HL-60 (cell line): ENCODE measurements around the gene NTN3.
"Not testable (repeated sequence)": the region's sequence is repeated elsewhere in the genome, so short reads cannot be mapped to it uniquely, and the experiment has no call there.

Experiments used
- DNase-seq, 2 experiments: peaks; one replicate each; pipeline ENCODE4 v3.0.0-alpha.2; 2010 to 2020; ENCODE audit warnings: low read depth in 1 of 2, low spot score in 1 of 2
- H3K27ac ChIP-seq: fragments of 250-450 bp; sonication (Bioruptor Pico); replicated peaks from 2 replicates; pipeline ENCODE4 v1.5.1; 2020; ENCODE audit warnings: mild to moderate bottlenecking, moderate library complexity
- H3K27me3 ChIP-seq: fragments of 250-450 bp; sonication (Bioruptor Pico); 2 replicates; pipeline ENCODE4 v1.5.1; 2021; ENCODE audit warnings: mild to moderate bottlenecking, moderate library complexity; ENCODE audit not compliant: insufficient read depth, poor library complexity, severe bottlenecking
- H3K4me3 ChIP-seq: replicated peaks from 2 replicates; pipeline ENCODE4 v1.5.1; 2011; ENCODE audit warnings: mild to moderate bottlenecking, control low read depth, low read length; ENCODE audit not compliant: insufficient read depth
- GABPA ChIP-seq: IDR thresholded peaks from 2 replicates; pipeline ENCODE4 v1.6.1; 2012; ENCODE audit warnings: low read depth
- POLR2AphosphoS5 ChIP-seq: IDR thresholded peaks from 2 replicates; pipeline ENCODE4 v1.6.1; 2012; ENCODE audit warnings: low read depth
- SPI1 ChIP-seq: IDR thresholded peaks from 2 replicates; pipeline ENCODE4 v1.6.1; 2012; ENCODE audit warnings: low read depth, mild to moderate bottlenecking, borderline replicate concordance
- TF ChIP-seq, protein P1 (sequence below): IDR thresholded peaks from one replicate; pipeline ENCODE4 v1.5.1; 2011; ENCODE audit warnings: low read length, control low read depth, inconsistent platforms; ENCODE audit not compliant: insufficient read depth
- TF ChIP-seq, protein P2 (sequence below): IDR thresholded peaks from 2 replicates; pipeline ENCODE4 v1.6.1; 2012; ENCODE audit warnings: low read depth; ENCODE audit not compliant: insufficient replicate concordance

NTN3 gene

DNA sequence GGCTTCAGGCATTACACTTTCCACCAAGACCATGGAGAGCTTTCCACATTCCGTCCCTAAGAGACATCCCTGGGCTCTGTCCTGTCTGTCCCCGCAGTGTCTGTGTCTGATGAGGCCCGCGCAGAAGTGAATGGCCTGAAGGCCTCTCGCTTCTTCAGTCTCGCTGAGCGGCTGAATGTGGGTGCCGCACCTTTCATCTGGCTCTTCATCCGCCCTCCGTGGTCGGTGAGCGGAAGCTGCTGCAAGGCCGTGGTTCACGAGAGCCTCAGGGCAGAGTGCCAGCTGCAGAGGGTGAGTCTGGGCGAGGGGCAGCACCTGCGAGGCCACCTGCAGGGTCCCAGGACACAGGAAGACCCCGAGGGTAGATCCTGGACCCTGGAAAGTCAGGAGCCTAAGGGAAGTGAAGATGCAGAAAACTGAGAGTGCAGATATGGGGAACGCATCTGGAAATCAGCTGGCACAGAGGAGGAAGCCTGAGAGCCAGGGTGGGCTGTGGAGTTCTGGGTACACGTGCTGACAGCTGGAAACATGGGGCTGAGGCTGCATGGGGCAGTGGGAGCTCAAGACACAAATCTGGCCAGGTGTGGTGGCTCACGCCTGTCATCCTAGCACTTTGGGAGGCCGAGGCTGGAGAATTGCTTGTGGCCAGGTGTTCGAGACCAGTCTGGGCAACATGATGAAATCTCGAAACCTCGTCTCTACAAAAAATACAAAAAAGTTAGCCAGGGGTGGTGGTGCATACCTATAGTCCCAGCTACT is 33.9 kb upstream of the NTN3 start:
- TF ChIP-seq POLR2AphosphoS5 (no peak), GABPA (no peak), SPI1 (no peak)
- TF ChIP-seq, protein P1, sequence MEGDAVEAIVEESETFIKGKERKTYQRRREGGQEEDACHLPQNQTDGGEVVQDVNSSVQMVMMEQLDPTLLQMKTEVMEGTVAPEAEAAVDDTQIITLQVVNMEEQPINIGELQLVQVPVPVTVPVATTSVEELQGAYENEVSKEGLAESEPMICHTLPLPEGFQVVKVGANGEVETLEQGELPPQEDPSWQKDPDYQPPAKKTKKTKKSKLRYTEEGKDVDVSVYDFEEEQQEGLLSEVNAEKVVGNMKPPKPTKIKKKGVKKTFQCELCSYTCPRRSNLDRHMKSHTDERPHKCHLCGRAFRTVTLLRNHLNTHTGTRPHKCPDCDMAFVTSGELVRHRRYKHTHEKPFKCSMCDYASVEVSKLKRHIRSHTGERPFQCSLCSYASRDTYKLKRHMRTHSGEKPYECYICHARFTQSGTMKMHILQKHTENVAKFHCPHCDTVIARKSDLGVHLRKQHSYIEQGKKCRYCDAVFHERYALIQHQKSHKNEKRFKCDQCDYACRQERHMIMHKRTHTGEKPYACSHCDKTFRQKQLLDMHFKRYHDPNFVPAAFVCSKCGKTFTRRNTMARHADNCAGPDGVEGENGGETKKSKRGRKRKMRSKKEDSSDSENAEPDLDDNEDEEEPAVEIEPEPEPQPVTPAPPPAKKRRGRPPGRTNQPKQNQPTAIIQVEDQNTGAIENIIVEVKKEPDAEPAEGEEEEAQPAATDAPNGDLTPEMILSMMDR: no peak
- TF ChIP-seq, protein P2, sequence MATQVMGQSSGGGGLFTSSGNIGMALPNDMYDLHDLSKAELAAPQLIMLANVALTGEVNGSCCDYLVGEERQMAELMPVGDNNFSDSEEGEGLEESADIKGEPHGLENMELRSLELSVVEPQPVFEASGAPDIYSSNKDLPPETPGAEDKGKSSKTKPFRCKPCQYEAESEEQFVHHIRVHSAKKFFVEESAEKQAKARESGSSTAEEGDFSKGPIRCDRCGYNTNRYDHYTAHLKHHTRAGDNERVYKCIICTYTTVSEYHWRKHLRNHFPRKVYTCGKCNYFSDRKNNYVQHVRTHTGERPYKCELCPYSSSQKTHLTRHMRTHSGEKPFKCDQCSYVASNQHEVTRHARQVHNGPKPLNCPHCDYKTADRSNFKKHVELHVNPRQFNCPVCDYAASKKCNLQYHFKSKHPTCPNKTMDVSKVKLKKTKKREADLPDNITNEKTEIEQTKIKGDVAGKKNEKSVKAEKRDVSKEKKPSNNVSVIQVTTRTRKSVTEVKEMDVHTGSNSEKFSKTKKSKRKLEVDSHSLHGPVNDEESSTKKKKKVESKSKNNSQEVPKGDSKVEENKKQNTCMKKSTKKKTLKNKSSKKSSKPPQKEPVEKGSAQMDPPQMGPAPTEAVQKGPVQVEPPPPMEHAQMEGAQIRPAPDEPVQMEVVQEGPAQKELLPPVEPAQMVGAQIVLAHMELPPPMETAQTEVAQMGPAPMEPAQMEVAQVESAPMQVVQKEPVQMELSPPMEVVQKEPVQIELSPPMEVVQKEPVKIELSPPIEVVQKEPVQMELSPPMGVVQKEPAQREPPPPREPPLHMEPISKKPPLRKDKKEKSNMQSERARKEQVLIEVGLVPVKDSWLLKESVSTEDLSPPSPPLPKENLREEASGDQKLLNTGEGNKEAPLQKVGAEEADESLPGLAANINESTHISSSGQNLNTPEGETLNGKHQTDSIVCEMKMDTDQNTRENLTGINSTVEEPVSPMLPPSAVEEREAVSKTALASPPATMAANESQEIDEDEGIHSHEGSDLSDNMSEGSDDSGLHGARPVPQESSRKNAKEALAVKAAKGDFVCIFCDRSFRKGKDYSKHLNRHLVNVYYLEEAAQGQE: no peak

DNA sequence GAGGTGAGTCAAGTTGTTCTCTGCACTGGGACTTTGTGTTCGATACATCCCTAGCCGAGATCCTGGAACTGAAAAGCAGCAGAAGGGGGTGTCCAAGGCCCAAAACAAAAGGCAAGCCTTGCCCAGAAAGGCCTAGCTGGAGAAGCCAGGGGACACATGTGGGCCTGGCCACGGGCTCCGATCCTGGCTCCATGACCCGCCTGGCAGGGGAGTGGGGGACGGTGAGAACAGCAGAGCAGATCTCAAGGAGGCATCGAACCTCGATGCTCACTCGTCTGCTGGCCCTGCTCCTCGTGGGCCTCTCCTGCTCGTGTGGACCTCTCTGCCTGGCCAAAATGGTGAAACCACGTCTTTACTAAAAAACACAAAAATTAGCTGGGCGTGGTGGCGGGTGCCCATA is 33.0 kb upstream of the NTN3 start:
- H3K27ac ChIP-seq: no peak overlapping the region
- TF ChIP-seq POLR2AphosphoS5: no peak
- TF ChIP-seq, protein P2: no peak
- TF ChIP-seq, protein P1: no peak
- no peak for TF ChIP-seq SPI1
- no peak for TF ChIP-seq GABPA
- no peak for DNase-seq
- no peak overlapping the region for H3K4me3 ChIP-seq
- no peaks in the 10 kb centered on the region for H3K27me3 ChIP-seq

More for the DNA sequence above, 33.9 kb upstream of the NTN3 start:
- H3K27me3 ChIP-seq: no peaks in the 10 kb centered on the region
- no peak for DNase-seq
- H3K27ac ChIP-seq: no peak overlapping the region
- no peak overlapping the region for H3K4me3 ChIP-seq

DNA sequence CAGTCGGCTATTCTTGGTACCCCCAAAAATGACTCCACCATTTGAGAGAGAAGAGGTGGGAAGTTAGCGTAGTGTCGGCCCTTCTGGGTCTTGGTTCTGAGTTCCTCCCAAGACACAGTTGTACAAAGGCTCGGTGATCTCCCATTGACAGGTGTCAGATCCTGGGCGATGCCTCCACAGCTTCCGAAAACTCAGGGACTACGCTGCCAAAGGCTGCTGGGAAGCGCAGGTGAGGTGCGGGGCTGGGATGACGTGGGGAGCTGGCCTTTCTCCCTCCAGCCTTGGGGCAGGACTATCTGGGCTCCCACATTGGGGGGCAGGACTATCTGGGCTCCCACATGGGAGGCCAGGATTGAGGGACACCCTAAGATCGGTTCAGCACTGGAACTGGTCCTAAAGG is 31.5 kb upstream of the NTN3 start:
- TF ChIP-seq GABPA (no peak), SPI1 (no peak), POLR2AphosphoS5 (no peak)
- TF ChIP-seq, protein P1: no peak
- TF ChIP-seq, protein P2: no peak
- DNase-seq: no peak
- no peak overlapping the region for H3K27ac ChIP-seq
- H3K27me3 ChIP-seq: no peaks in the 10 kb centered on the region
- H3K4me3 ChIP-seq: no peak overlapping the region

DNA sequence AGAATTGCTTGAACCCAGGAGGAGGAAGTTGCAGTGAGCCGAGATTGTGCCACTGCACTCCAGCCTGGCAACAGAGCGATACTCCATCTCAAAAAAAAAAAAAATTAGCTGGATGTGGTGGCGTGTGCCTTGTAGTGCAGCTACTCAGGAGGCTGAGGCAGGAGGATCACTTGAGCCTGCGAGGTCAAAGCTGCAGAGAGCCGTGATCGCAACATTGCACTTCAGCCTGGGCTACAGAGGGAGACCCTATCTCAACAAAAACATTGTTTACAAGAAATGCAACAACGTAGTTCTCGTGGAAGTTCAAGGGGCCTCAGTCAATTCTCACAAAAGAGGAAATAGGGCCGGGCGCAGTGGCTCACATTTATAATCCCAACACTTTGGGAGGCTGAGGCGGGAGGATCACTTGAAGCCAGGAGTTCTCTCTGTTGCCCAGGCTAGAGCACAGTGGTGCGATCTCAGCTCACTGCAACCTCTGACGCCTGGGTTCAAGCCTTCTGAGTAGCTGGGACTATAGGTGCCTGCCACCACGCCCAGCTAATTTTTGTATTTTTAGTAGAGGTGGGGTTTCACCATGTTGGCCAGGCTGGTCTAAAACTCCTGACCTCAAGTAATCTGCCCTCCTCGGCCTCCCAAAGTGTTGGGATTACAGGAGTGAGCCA is 29.8 kb upstream of the NTN3 start:
- H3K4me3 ChIP-seq, H3K27me3 ChIP-seq, H3K27ac ChIP-seq, DNase-seq: not testable (repeated sequence)
